Fibroblast of mammary gland (primary cell): ENCODE results near the gene IL17RE.

Experiments
- DNase-seq: peaks from one replicate; pipeline ENCODE4 v3.0.0-alpha.2; 2010; ENCODE audit warnings: low read depth
- H3K4me3 ChIP-seq: 2 replicates; pipeline ENCODE4 v1.5.1; 2011; ENCODE audit warnings: low read depth, mild to moderate bottlenecking, low read length, moderate library complexity; ENCODE audit not compliant: control insufficient read depth
- CTCF ChIP-seq: conservative IDR thresholded peaks from 2 replicates; pipeline ENCODE4 v1.5.1; 2011; ENCODE audit warnings: low read depth, low read length, inconsistent platforms; ENCODE audit not compliant: control insufficient read depth, insufficient read depth

Gene IL17RE

GRCh38 chr3:9949626-9950025 is 47.0 kb downstream of the IL17RE start:
- no peak for TF ChIP-seq CTCF
- no peak for DNase-seq
- H3K4me3 ChIP-seq, result no peak overlapping the region

DNA sequence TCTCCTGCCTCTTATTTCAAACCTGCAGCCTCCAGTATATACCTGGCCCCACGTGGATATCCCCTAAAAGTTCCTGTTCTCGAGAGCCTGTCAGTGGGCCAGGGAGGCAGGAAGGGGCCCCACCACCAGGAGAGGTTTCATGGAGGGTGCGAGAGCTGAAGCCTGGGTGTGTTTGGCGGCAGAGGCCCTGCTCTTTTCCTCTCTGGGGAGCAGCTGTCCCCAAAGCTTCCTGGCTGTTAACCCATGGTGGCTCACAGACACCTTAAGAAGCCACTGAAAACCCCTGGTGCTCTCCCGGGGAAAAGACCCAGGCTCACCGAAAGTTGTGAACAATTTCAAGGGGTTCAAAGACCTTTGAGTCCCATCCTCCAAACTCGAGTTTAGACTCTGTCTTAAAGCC is 48.5 kb downstream of the IL17RE start:
- H3K4me3 ChIP-seq, result no peak overlapping the region
- no peak for DNase-seq

DNA sequence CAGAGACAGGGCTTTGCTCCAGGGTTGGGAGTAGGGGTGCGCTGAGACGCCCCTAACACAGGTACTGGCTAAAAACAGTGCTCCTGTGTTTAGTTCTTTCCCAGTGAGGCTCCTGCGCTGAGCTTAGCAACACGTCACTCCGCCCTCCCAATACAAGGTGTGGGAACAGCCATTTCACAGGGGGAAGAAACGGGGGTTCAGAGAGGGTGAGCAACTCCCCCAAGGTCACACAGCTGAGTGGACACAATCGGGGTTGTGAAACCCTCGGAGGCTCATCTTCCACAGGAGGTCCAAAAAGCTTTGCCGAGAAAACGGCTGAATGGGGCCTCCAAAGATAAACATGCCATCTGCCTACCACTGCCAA is 48.9 kb downstream of the IL17RE start:
- no peak for TF ChIP-seq CTCF
- H3K4me3 ChIP-seq, result peak overlapping the region; percentile 55
- no peak for DNase-seq

More for the DNA sequence above, 48.5 kb downstream of the IL17RE start:
- TF ChIP-seq CTCF, result no peak

- H3K4me3 ChIP-seq, result peak within 1 kb of the TSS; percentile 55
- peak; percentile 35 for DNase-seq
- no peak for TF ChIP-seq CTCF
Observed at GRCh38 chr3:9951962-9952805, 49.5 kb downstream of the IL17RE start, which contains the start of gene PRRT3. Gene PRRT3, minus strand, starts transcription at chr3:9952408. Its CDS starts 2,293 bp downstream, at chr3:9950115.

DNA sequence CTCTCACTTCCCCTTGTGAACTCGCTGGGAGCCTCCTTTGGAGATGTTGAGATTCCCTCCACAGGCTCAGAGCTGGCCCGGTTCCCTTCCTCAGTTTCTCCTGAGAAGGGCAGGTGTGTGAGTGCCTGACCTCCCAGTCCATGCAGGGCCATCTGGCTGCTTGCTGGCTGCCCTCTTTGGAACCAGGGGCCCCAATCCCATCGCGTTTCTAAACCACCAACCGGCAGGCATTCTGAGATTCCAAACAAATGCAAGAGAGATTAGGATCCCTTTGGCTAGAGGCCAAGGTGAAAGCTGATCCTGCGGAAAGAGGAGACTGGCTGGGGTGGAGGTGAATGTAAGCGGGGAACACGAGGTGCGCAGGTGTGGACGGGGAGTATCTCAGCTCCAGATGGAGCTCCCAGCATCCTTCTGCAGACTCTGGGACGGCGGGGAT is 52.4 kb downstream of the IL17RE start:
- no peak for DNase-seq
- no peak overlapping the region for H3K4me3 ChIP-seq
- no peak for TF ChIP-seq CTCF

GRCh38 chr3:9955611-9956352 is 53.1 kb downstream of the IL17RE start:
- no peak for TF ChIP-seq CTCF
- DNase-seq, result no peak
- no peak overlapping the region for H3K4me3 ChIP-seq
